Mucosa of gallbladder (tissue), 1 donor: Measurements from ENCODE around the gene OLFM4. TPM values are rescaled to one million over a fixed set of nuclear protein-coding genes. Genes with fewer than 3 reads are reported as not detected.

Experiments
- DNase-seq: peaks from one replicate; pipeline ENCODE4 v3.0.0-alpha.2; 2020; ENCODE audit warnings: low spot score
- total RNA-seq: library from RNA; stranded (reverse); gene quantifications from one replicate; pipeline ENCODE4 v1.2.1, GENCODE V29; 2021
- donor health status: DM: no; HTN: no; CAD: no.

OLFM4 gene
- total RNA-seq, 1 donor from 2014 or later: 3.9 TPM

DNA sequence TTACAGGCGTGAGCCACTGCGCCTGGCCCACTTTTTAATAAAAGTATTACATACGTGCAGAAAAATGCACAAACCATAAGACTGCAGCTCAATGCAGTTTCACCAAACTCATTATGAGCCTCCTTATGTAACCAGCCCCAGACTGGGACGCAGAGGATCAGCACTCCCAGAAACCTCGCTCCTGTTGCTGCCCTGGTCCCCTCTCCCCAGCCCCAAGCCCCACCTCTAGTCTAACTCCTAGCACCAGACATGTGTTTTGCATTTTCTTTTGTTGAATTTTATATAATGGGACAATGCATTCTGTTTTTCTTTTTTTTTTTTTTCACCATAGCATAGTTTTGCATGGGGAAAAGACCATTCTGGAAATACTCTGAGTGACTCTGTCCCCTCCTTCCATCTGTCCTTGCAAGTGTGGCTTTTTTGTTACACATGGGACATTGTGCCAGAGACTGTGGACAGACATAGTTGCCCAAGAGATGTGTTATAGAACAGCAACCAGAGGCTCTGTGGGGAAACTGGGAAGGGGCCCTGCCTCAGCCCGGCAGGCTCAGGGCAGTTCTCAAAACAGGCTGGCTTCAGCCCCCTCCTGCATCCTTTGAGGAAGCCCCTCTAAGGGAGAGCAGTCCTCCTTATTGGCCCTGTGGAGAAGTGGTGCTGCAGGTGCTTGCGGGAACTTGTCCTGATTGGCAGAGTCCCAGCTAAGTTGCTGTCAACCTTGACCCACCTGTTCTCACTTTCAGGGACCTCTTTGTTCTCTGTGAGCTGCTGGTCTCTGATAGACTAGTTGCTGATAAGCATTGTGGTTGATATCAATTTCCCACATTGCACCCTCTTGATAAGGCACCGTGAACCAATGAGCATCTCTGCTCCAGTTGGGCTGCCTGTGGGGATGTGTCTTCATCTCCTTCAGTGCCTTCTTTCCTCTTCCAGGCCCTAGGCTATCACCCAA lies 13.8 kb upstream of the OLFM4 start:
- DNase-seq: no peak

DNA sequence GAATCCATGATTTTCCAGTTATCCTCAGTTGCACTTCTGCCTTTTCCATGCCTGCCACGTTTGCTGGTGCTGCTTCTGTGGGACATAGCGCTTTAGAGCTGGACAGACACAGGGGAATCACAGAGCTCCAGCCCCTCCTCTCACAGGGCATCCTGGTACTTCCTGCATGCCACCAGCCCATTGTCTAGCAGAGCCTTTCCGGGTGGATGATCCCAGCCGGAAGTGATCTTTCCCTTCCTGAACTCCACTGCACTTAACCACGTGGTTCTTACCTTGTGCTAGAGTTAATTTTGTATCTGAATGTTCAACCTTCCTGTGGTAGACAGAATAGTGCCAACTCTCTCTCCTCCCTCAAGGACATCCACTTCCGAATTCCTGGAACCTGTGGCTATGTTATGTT lies 12.6 kb upstream of the OLFM4 start:
- no peak for DNase-seq

DNA sequence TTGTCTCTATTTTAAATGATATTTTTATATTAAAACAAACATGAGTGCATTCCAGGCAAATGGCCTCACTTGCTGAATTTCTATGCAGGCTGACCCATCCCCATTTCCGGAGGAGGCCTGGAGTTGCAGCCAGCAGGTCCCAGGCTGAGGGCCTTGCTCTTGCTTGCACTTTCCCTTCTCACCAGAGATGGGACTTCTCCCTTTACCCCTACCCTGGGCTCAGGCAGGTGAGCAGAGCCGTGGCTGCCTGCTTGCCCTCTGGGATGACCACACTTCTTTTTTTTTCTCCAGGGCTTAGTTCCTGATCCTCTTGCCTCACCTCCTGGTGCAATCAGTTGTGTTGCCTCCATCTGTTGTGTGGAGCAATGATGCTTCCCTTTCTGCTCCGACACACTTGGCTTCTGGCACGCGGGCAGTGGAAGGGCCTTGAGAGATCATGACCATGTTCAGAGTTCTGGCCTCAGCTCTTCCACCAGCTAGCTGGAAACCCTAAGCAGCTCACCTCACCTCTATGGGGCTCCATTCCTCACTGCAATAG lies 11.1 kb upstream of the OLFM4 start:
- no peak for DNase-seq

DNA sequence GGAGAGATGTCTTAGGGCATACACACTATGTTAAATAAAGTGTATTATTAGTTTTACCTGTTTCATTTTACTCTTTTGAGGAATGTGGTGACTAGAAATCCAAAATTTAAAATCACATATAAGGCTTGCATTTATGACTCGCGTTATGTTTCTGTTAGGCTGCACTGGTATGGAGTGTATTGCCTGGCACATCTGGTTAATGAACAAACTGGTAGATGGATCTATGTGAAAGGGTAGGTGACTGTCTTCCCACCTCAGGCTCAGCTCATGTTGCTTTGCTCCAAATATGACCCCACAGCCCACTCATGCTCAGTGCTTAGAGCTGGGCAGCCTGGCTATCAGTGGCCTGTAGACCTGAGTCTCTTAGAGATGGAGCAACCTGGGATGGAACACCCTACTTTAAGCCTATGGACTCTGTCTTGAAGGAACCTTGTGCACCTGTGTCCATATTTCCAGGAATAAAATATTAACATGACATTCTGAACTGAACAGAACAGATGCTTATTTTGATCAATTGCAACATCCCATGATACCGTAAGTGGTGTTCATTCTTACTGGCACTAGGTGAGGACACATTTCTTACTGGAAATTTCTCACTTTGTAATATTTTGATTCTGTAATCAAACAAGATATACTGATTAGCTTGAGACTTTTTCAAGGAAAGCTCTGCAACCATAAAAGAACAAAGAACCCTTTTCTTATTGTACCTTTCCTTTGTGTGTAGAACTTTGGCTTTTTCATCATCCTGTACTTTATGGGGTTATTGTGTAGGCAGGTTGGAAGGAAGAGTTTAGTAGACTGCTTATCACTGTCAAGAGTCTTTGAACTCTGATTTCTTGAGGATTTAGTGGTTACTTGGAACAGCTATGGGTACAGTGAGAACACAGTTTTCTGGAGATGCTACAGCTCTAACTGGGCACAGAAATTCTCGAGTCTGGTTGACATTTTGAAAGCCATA lies 9.6 kb upstream of the OLFM4 start:
- no peak for DNase-seq

DNA sequence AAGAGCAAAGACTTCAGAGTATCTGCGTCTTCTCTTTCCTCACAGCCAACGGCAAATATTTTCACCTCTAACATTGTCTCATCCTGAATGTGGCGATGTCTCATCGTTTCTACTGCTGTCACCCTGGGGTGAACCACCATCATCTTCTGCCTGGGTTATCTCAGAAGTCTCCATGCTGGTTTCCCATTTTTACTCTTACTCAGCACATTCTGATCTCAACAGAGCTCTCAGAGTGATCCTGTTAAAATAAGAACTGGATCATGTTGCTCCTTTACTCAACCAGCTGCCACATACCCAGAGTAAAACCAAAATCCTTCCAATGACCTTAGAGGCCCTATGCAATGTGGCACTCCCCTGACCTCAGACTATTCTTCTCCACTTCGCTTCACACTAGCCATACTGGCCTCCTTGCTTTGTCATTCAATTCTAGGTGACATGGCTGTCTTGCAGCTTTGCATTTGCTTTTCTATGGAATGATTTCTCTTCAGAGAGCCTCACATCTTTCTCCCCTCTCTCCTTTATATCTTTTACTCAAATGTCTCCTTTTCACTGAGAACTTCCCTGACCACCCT lies 7.8 kb upstream of the OLFM4 start:
- no peak for DNase-seq

DNA sequence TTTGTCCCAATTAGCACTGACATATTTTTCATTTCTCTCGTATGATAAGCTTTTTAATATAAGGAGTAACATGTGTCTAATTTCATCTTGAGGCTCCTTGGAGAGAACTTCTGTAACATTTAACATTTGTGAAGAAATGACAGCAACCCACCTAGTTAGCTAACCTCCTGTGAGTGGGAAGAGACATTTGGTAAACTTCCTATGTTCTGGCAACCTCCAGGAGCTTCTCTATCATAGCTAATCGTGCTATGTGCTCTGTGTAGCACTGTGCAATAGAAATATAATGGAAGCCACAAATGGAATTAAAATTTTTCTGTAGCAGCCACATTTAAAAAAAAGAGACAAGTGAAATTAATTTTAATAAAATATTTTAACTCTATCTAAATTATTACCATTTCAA lies 5.4 kb upstream of the OLFM4 start:
- DNase-seq: no peak

DNA sequence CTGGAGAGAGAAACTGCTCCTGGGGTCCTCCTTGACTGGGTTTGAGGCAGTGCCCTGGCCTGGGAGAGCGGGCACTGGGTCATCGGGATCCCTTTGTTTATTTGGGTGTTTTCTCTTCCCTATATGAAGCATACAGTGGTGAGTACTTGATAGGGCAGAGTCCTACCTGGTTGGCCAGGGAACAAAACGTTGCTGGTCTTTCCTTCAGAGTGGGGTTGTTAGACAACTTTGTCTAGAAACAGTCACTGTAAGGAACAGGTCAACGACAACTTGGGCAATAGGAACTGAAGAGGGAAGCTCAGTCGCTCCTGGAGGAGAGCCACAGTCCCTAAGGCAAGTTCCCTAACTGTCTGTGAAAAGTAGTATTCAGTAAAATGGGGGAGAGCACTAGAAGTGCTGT lies 550 bp upstream of the OLFM4 start:
- no peak for DNase-seq

DNA sequence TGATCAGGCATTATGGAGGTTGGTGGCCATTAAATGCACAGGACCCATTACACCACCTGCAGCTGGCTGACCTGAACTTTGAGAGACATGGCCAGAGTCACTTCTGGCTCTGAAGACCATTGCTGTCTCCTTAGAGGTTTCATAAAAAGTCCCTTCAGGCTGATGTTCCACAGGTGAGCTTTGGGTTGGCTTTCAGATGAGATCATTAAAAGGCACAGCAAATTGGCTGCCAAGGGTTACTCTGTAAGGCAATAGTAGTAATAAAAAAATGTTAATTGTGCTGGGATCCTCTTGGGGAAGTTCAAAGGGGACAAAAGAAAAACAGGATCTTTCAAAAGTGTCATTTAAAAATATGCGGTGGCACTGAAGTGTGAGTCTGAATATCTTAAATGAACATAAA lies 4.2 kb downstream of the OLFM4 start:
- no peak for DNase-seq

DNA sequence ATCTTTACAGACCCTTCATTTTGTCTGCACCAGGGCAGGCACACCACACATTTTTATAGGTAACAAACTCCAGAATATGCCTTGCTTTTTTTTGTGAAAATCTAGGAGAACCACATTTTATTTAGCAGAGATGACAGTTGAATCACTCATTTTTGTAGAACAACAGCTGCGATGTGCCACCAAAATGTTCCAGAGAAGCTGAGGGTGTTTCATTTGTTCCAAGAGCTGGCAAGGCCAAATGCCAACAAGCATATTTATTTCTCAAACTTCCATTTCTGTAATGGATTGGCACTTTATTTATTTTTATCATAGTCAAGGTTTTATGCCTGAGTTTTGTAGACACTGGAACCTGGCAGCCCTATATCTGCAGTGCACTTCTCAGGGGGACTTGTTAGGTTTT lies 10.4 kb downstream of the OLFM4 start:
- no peak for DNase-seq

DNA sequence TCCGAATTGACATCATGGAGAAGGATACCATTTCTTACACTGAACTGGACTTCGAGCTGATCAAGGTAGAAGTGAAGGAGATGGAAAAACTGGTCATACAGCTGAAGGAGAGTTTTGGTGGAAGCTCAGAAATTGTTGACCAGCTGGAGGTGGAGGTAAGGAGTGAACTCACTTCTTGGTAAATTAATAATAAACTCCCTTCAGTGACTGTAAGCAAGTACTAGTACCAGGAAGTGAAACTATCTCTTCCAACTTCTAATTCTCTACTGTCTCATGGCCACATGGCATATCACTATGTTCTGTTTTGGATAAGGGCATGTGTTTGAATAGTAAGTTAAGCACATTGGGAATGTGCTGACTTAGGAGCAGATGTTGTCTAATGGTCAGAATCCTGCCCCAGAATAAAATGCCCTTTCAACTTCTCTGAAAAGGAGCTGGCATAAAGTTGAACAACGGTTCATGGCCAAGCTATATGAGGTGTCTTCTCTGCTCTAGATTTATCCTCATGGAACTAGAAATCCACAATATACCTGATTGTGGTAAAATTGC lies 13.4 kb downstream of the OLFM4 start:
- no peak for DNase-seq

DNA sequence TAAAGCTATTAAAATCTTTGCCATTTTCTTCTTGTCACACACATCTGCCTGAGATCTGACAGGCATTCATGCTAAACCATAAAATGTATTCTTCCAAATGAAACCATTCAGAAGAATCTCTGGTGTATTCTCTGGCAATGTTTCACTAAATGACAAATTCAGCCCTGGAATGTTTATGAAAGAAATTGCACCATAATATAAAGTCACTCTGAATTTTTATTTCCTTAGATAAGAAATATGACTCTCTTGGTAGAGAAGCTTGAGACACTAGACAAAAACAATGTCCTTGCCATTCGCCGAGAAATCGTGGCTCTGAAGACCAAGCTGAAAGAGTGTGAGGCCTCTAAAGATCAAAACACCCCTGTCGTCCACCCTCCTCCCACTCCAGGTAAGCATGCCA lies 14.3 kb downstream of the OLFM4 start:
- no peak for DNase-seq

DNA sequence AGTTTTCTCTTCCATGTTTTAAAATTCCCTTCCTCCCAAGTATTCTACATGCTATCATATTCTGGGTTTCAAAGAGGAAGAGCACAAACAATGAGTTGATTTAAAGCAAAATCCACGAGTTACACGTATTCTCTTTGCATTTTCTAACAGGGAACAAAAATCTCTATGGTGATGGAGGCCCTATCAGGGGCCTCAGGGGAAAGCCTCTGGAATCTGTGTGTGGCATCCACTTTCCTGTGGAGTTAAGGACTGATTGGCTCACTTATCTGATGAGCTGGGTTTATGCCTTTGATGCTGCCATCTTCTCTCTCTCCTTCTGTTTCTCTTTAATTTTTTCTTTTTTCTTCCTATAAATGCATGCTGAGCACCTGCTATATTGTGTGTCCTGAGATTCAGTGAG lies 14.8 kb downstream of the OLFM4 start:
- DNase-seq: no peak

DNA sequence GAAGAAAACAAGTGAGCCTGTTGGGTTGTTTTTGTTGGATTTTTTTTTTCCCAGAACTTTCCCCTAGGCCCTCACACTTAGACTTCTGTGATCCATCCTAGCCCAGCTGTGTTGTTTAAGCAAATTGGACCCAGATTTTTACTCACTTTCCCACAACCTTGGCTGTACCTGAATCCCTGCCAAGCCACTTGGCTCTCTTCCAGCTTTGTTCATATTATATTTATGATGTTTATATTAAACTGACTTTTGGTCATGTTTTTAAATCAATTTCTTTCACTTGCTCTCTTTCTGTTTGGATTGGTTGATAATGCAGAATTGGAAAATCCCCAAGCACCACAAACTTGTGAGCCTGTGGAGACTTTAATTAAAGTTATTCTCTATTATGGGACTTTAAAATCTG lies 16.6 kb downstream of the OLFM4 start:
- peak; percentile 17 for DNase-seq

DNA sequence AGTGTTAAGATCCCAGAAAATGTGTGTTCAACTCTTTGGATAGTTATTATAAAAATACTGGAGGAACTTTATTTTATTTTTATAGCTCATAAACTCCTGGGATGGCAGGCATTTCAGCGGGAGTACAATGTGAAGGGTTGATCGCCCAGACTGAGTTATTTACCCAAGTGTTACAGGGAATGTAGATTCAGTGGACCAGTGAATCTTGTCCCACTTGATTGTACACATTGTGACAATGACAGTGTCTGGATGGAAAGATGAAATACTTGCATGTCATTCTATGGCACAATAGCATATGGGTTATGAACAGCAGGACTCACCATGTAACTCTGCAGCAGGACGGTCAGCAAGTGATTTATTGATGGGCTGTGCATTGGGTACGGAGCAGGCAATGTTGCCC lies 20.3 kb downstream of the OLFM4 start:
- no peak for DNase-seq

DNA sequence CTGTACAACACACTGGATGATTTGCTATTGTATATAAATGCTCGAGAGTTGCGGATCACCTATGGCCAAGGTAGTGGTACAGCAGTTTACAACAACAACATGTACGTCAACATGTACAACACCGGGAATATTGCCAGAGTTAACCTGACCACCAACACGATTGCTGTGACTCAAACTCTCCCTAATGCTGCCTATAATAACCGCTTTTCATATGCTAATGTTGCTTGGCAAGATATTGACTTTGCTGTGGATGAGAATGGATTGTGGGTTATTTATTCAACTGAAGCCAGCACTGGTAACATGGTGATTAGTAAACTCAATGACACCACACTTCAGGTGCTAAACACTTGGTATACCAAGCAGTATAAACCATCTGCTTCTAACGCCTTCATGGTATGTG lies 21.5 kb downstream of the OLFM4 start:
- no peak for DNase-seq

DNA sequence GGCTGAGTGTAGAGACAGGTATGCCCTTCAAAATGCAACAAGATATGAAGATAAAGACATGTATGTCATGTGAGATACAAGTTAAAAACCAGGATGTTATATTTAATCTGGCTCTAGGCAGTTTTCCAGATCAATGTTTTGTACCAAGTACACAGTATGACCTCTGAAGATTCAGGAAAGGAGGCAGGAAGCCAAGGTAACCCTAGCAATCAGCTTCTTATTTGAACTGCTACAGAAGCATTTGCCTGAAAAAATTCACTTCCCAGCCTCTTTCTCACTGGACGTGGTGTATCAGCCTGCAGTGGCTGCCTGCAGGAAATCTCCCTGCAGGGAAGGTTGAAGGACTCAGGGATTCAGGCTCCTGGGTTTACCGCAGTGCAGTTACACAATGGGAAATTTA lies 24.1 kb downstream of the OLFM4 start:
- DNase-seq: peak; percentile 58

DNA sequence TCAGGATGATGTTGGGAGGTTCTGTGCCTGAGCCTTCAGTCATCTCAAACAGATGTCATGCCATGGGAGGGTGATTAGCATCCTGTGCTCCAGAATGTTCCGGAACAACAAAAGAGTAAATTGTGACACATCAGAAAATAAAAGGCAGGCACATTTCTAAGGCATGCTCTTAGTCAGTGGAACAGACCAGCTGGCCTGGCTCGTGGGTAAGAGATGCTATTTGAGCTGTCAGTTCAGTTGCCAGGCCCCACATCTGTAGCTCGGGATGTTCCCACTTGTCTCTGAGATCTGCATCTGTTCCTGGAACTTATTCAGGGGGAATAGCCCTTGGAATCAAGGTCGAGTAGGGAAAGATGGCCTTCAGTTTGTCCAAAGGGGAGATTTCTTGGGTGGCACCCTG lies 26.0 kb downstream of the OLFM4 start:
- DNase-seq: no peak

DNA sequence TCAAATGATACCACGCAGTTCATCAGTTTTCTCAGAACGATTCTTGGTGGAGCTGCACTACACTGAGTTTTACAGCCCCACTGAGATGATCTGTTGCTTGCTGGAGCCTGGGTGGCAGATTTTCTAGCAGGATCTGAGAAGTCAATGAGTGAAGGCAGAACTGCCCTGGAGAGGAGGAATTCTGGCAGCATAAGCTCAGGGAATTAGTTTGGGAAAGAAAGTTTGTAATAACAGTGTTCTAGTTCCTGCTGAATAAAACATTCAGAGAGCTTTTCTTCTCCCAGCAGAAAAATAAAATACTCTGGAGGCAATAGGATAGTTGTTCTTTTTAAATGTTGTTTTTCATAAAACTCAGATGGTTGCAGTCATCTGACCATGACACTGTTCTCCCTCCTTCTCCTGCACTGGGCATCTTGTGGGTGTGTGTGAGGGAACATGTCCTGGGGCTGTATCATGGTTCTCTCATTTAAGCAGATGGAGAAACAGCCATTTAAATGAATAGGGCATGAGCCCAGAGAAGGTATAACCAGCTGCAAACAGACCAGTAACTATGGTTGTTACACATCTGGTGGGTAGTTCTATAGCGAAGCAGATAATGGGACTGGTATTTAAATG lies 29.6 kb downstream of the OLFM4 start:
- DNase-seq: no peak

DNA sequence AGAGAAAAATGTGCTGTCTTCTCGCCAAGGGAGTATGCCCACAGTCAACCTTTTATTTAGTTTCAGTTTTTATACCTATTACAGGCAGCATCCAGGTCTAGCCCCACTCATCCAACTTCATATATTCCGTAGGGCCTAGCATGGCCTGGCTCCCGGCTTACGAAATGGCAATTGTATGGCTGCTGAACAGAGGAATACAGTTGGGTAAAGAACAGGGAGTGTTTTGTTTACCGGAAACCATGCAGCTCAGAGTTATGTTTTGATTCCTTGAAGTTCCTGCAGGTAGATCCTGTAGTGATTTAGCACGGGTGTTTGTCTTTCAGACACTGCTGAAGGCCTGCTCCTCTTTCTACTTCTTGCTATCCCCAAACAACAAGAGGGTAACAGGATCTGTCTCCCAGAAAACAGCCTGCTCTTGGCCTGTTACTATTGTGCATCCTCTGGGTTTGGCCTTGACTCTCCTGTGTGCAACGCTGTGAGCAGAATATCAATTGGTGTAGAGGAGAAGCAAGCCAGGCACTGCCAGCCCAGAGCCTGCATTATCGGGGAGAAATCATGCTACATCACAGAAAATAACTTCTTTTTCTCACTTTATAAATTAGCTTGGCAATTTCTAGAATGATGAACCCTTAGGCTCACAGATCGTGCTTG lies 32.4 kb downstream of the OLFM4 start:
- no peak for DNase-seq

DNA sequence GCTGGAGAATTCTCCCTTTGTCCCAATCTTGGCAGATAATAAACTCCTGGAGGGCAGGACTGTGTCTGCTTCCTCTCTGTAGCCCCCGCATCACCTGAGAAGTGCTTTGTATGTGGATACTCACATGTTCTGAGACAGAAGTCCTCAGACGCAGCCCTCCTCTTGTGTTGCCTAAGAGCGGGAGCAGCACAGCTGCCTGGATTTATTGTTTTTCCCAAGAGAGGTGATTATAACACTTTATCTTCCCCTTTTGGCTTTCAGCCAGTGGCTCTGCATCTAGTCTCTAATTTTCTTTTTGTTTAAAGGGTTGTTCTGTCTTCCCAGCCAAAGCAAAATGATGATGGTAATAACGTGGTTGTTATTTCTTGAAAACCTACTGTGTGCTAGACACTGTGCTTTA lies 36.1 kb downstream of the OLFM4 start:
- no peak for DNase-seq

DNA sequence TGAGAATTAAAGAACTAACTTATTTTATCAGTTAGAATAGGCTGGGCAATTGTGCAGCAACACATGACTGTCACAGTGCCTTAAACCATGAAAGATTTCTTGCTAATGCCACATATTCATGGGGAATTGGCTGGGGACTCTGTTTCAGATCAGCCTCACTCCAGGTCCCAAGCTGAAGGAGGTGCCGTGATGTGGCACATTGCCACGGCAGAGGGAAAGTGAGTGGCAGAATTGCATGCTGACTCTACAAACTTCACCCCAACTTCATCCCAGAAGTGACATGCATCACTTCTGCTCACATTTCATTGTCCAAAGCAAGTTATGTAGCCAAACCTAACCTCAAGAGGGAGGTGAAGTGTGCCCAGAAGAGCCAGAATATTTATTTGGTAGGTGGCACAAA lies 37.8 kb downstream of the OLFM4 start:
- DNase-seq: no peak
